WTC11 (cell line): ENCODE results near the gene C16orf54.

Source experiments
- ATF1 ChIP-seq: sonication (generic); formaldehyde crosslinking; IDR thresholded peaks from 2 replicates; pipeline ENCODE4 v1.8.1; 2023; ENCODE audit warnings: mild to moderate bottlenecking, moderate library complexity, missing genetic modification reagents
- FOXJ3 ChIP-seq: sonication (generic); formaldehyde crosslinking; IDR thresholded peaks from 2 replicates; pipeline ENCODE4 v1.9.0; 2021; ENCODE audit warnings: missing genetic modification reagents, mild to moderate bottlenecking, borderline replicate concordance
- TEAD4 ChIP-seq: sonication (generic); formaldehyde crosslinking; IDR thresholded peaks from 2 replicates; pipeline ENCODE4 v1.8.0; 2022; ENCODE audit warnings: mild to moderate bottlenecking, missing genetic modification reagents
- TF ChIP-seq, protein P1 (sequence below): sonication (generic); formaldehyde crosslinking; IDR thresholded peaks from 2 replicates; pipeline ENCODE4 v1.8.0; 2022; ENCODE audit warnings: mild to moderate bottlenecking, missing genetic modification reagents
- TF ChIP-seq, protein P2 (sequence below): fragments of 200-600 bp; IDR thresholded peaks from 2 replicates; pipeline ENCODE4 v1.8.0; 2022; ENCODE audit warnings: antibody characterized with exemption
- TF ChIP-seq, protein P3 (sequence below): sonication (generic); formaldehyde crosslinking; IDR thresholded peaks from 2 replicates; pipeline ENCODE4 v1.8.0; 2022; ENCODE audit warnings: mild to moderate bottlenecking, missing genetic modification reagents

DNA sequence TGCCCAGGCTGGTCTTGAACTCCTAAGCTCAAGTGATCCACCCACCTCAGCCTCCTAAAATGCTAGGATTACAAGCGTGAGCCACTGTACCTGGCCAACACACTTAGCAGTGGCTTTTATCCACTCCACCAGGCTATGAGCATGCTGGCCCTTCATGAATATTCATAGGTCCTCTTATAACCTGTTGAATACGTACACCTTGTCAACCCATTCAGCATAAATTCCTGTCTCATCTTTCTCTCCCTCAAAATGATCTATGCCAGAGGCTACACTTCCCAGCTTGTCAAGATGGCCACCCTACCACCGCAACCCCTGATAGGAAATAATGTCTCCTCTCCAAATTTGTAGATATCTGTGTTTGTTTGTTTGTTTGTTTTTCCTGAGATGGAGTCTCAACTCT is 21.3 kb upstream of the C16orf54 start:
- TF ChIP-seq, protein P1, sequence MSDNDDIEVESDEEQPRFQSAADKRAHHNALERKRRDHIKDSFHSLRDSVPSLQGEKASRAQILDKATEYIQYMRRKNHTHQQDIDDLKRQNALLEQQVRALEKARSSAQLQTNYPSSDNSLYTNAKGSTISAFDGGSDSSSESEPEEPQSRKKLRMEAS = no peak
- TF ChIP-seq TEAD4 (CRISPR knock-in tag) = no peak
- TF ChIP-seq, protein P2, sequence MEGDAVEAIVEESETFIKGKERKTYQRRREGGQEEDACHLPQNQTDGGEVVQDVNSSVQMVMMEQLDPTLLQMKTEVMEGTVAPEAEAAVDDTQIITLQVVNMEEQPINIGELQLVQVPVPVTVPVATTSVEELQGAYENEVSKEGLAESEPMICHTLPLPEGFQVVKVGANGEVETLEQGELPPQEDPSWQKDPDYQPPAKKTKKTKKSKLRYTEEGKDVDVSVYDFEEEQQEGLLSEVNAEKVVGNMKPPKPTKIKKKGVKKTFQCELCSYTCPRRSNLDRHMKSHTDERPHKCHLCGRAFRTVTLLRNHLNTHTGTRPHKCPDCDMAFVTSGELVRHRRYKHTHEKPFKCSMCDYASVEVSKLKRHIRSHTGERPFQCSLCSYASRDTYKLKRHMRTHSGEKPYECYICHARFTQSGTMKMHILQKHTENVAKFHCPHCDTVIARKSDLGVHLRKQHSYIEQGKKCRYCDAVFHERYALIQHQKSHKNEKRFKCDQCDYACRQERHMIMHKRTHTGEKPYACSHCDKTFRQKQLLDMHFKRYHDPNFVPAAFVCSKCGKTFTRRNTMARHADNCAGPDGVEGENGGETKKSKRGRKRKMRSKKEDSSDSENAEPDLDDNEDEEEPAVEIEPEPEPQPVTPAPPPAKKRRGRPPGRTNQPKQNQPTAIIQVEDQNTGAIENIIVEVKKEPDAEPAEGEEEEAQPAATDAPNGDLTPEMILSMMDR = no peak
- TF ChIP-seq, protein P3, sequence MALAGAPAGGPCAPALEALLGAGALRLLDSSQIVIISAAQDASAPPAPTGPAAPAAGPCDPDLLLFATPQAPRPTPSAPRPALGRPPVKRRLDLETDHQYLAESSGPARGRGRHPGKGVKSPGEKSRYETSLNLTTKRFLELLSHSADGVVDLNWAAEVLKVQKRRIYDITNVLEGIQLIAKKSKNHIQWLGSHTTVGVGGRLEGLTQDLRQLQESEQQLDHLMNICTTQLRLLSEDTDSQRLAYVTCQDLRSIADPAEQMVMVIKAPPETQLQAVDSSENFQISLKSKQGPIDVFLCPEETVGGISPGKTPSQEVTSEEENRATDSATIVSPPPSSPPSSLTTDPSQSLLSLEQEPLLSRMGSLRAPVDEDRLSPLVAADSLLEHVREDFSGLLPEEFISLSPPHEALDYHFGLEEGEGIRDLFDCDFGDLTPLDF (CRISPR knock-in tag) = no peak
- TF ChIP-seq FOXJ3 (CRISPR knock-in tag) = no peak
- no peak for TF ChIP-seq ATF1
